HG03135 (cell line): ENCODE results near the gene AFF1.

Source experiments
- ATAC-seq: cut with Tn5 transposase; IDR thresholded peaks from one replicate; pipeline ENCODE4 v1.9.1; 2021; ENCODE audit warnings: mild to moderate bottlenecking, moderate library complexity; ENCODE audit not compliant: unreplicated experiment

Gene AFF1

GRCh38 chr4:87108142-87108546 is 173.3 kb downstream of the AFF1 start:
- ATAC-seq, result no peak

- ATAC-seq, result no peak
Observed at GRCh38 chr4:87109121-87109520, 174.3 kb downstream of the AFF1 start.

- no peak for ATAC-seq
Observed at GRCh38 chr4:87109945-87110344, 175.1 kb downstream of the AFF1 start.

- no peak for ATAC-seq
Observed at GRCh38 chr4:87112063-87112462, 177.3 kb downstream of the AFF1 start.

GRCh38 chr4:87114245-87115062 is 179.6 kb downstream of the AFF1 start:
- no peak for ATAC-seq

- no peak for ATAC-seq
Observed at GRCh38 chr4:87116231-87116630, 181.4 kb downstream of the AFF1 start.

- ATAC-seq, result no peak
Observed at GRCh38 chr4:87117051-87117731, 182.4 kb downstream of the AFF1 start.

GRCh38 chr4:87117732-87118075 is 182.9 kb downstream of the AFF1 start:
- no peak for ATAC-seq

GRCh38 chr4:87118421-87118820 is 183.6 kb downstream of the AFF1 start:
- ATAC-seq, result no peak

GRCh38 chr4:87118826-87119225 is 184.0 kb downstream of the AFF1 start:
- ATAC-seq, result no peak

- ATAC-seq, result no peak
Observed at GRCh38 chr4:87120010-87120409, 185.2 kb downstream of the AFF1 start.

- ATAC-seq, result no peak
Observed at GRCh38 chr4:87120411-87121162, 185.8 kb downstream of the AFF1 start.

GRCh38 chr4:87121341-87122065 is 186.7 kb downstream of the AFF1 start:
- ATAC-seq, result no peak

- no peak for ATAC-seq
Observed at GRCh38 chr4:87122252-87122651, 187.4 kb downstream of the AFF1 start.

GRCh38 chr4:87126056-87126455 is 191.2 kb downstream of the AFF1 start:
- no peak for ATAC-seq

- ATAC-seq, result no peak
Observed at GRCh38 chr4:87128006-87128705, 193.3 kb downstream of the AFF1 start.

- ATAC-seq, result no peak
Observed at GRCh38 chr4:87129681-87130080, 194.9 kb downstream of the AFF1 start.

- ATAC-seq, result no peak
Observed at GRCh38 chr4:87130985-87131703, 196.3 kb downstream of the AFF1 start.

- no peak for ATAC-seq
Observed at GRCh38 chr4:87132035-87132434, 197.2 kb downstream of the AFF1 start.

GRCh38 chr4:87133183-87133582 is 198.4 kb downstream of the AFF1 start:
- no peak for ATAC-seq
